Activated CD4-positive, alpha-beta T cell treated with anti-CD3 and anti-CD28 coated beads, Interleukin-2, amount 50 U/mL, for 4 hours (primary cell): ENCODE results near the gene FRA10AC1.

Experiments
- DNase-seq, 2 experiments: peaks; one replicate each; pipeline ENCODE4 v3.0.0-alpha.2; 2020

The FRA10AC1 gene

DNA sequence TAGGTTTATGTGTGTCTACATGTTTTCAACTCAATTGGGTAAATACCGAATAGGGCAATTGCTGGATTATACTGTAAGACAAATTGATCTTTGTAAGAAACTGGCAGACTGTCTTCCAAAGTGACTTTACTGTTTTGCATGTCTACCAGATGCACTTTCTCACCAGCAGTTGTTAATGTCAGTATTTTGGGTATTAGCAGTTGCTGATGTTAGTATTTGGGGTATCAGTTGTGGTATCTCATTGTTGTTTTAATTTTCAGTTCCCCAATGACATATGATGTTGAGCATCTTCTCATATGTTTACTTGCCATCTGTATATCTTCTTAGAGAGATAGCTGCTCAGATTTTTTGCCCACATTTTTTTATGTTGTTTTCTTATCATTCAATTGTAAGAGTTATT is 79.5 kb downstream of the FRA10AC1 start:
- DNase-seq = no peak

DNA sequence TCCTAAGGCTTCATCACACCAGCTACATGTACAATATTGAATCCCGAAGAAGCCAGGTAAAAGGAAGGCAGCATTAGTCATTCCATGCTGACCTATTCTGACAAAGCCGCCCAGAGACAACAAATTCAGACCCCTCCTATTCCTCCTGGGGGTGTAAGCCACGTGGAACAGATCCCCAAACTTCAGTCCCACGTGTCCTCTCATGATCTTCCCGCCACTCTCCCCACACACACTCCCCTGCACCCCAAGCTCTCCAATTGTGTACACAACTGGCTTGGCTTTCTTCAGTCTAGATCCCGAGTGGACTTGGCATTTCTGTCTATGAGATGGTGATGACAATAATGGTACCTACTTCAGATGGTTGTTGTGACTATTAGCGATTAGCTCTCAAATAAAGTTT is 81.5 kb downstream of the FRA10AC1 start:
- DNase-seq = no peak
